NCI-H774 (cell line): ENCODE data around the gene CIT.

Experiments used
- DNase-seq: peaks from one replicate; lab custom pipeline; 2025; lab: John Stamatoyannopoulos, UW

Gene CIT

DNA sequence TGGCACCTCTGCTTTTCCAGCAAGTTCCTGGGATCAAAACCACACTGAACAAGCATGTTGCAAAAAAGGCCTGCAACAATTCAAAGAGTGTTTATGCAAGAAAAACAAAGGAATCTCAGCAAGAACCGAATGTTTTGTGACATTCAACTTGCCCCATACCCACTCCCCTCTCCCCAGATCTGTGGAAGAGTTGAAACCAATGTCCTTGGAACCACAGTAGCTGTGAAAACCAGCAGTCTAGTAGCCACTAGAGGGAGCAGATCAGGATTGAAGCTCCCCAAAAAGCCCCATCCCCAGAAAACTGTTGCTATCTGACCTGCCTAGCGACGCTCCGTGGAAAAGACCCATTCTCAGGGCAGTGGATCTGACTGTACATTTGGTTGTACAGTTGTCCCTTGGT lies 182.1 kb downstream of the CIT start:
- DNase-seq, result no peak

DNA sequence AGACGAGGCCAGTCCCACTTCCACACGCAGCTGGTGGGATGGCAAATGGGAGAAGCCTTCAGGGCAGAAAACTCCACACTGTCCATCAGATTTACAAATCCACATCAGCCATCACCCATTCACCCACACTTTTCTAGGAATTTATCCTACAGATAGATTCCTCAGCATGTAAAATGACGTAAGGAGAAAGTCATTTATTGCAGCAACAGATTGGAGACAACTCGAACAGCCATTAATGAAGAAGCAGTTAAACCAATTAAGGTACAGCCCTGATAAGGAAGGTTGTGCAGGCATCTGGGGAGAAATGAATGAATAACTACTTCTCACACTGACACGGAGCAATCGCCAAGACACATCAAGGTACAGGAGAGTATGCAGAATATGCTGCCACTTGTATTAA lies 183.0 kb downstream of the CIT start:
- DNase-seq, result no peak

DNA sequence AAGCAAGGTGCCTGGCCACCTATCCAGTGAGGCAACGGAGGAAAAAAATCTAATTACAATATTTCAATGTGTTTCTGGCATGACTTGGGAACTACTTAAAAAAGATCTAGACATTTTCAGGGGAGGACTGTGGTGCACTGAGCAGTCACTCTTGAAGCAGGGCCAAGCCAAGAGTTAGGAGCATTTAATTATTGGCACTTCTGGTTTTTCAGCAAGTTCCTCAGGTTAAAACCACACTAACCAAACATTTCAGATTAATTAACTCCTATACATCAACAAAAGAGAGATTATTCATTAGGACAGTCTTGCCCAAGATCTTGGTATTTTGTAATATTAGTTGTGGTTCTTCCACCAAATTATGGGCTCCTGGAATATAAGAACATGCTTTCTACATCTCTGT lies 183.6 kb downstream of the CIT start:
- no peak for DNase-seq

DNA sequence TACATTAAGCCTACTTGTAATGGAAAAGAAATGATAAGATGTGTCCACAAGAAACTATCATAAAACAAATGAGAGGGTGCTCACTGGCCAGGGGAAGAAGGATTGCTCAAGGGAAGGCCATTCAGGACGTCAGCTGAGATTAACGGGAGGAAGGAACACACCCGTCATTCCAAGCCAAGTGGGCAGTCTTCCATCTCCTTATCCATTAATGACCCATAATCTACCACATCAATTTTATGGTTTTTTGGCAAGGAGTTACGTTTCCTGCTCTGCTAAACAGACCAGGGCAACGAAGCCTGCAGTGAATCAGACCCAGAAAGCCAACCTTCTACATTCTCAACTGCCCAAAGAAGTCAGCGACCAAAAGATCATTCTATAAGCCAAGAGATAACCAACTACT lies 184.1 kb downstream of the CIT start:
- no peak for DNase-seq

DNA sequence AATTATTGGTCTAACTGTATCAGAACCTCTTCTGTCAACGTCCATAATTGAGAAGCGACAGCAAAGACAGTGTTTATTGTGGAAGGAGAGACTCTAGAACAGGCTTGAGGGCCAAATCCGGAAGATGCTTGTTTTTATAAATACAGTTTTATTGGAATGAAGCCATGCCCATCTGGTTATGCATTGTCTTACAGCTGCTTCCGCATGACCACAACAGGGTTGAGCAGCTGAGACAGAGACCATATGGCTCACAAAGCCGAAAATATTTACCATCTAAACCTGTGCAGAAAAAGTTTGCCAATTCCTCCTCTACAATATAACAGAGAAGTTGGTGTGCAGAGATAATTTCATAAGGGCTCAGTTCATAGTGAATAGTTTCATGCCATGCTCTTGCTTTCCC lies 184.7 kb downstream of the CIT start:
- DNase-seq, result no peak

DNA sequence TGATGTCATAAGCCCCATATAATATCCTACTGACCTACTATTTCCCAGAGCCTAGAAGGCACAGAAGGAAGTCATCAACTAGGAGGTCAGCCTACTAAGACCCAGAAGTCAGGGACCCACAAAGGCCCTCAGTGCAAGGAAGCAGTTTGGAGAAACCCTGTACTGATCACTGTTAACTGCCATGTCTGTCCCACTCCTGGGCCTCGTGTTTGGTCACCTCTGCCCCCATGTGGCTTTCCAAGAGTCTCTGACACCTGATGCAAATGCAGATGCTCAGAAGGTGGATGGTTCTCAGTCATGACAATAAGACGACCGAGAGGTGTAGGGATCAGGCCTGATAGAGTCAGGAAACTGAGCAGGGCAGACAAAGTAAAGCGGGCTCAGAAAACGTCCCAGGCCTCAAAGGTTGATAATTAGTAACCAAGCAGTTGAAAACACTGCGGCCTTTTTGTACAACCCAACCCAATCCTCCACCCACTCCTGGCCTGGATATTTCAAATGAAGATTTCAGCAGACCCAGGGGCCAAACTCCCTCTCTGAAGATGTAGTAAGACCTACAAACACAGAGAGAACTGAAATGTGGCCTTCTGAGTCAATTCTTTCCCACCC lies 185.8 kb downstream of the CIT start:
- DNase-seq, result no peak

DNA sequence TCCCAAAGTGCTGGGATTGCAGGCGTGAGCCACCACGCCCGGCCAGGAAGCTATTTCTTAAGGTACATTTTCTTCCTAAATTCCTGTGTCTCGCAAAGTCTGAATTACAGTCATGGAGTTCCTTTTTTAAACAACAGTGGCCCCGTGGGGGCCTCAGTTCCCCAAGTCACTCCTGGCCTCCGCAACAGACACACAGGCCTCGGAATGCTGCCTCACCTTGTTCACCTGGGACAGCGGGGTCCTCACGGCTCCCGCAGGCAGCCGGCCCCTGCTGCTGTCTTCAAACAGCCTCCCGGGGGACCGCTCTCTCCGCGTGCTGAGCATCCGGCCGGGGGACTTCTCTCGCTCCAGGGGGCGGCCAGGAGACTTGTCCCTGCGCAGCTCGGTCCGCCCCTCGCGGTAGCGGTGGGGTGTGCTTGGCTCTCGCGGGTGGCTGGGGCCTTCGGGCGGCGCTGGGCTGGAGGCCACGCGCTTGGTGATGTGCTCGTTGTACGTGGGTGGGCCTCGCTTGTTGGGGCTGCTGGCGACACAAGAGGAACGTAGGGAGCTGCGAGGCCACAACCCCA lies 187.1 kb downstream of the CIT start:
- DNase-seq, result no peak

DNA sequence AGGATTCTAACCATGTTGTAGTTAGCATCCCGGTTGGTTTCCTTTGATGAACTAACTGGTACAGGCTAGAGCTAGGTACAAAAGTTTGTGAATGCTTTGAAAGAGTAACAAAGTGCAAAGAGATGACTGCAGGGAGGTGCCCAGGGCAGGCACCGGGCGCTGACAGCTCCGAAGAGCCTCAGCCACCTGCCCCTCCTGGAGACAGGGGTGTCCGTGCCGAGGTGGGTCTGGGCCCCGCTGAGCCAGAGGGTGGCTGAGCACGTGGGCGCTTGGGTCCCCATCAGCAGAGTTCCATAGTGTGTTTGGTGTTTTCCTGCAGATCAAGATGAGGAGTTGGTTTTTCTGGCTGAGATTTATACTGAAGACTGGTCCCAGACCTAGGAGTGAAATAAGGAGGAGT lies 189.2 kb downstream of the CIT start:
- no peak for DNase-seq

DNA sequence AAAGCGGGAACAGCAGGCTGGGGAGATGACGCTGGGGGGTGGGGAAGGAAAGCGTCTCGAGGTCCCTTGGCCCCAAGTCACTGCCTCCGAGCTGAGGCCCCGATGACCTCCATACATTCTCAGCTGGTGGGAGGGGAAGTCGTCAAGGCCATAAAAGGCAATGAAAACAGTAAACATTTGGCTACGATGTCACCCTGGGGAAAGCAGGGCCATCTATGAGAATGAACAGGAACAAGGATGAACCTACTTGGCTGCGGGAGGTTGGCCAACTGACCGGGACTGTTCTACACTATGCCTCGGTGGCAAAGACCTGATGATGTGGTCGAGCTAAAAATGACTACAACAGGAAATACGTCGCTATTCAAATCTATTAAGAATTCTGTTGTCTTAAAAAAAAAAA lies 189.7 kb downstream of the CIT start:
- no peak for DNase-seq

DNA sequence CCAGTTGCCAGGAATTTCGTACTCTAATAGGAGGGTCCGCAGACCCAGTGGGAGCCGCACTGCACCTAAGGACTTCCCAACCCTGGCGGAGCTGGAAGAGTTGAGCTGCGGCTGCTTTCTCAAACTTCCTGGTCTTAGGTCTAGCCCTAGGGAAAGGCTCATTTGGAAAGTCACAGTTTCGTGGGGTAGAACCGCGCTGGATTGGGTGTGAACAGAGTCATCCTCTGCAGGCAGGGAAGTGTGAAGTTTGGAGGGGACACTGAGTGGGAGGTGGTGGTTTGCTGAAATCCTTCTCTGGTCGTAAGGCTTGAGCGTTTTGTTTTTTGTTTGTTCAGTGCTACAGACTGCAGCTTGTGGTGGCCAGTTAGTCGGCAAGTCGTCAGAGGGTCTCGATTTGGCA lies 190.3 kb downstream of the CIT start:
- no peak for DNase-seq

DNA sequence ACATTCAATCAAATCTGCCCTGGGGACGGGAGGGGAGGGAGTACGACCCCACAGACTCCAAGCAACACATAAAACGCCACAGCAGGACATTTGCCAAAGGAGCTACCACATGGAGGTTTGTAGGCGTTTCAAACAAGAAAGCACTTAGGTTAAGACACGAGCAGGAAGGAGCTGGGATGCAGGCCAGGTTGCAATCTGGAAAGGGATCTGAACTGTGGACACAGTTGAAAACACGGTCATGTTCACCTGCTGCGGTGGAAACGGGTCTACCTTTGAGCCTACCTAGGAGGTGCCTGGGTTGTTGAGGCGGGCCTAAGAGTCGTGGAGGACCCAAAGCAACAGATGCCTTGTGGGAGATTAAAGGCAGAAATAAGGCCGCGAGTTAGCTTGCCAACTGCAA lies 190.8 kb downstream of the CIT start:
- DNase-seq, result no peak

DNA sequence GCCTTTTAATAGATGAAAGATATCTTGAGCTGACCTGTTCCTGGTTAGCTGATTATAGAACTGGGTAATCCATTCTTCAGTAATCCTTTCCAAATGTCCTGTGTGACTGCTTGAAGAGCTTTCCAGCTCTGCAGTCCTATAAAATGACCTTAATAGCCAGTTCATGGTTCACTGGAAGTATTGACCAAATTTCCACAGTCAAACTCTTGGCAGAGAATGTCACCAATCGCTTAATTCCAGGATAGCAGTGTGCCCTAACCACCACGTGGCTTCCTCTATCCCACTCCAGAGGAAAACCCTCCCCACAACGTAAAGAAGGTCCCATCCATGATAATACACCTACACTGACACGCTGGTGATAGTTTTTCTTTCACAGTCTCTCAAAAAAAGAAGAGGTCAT lies 191.7 kb downstream of the CIT start:
- DNase-seq, result no peak

DNA sequence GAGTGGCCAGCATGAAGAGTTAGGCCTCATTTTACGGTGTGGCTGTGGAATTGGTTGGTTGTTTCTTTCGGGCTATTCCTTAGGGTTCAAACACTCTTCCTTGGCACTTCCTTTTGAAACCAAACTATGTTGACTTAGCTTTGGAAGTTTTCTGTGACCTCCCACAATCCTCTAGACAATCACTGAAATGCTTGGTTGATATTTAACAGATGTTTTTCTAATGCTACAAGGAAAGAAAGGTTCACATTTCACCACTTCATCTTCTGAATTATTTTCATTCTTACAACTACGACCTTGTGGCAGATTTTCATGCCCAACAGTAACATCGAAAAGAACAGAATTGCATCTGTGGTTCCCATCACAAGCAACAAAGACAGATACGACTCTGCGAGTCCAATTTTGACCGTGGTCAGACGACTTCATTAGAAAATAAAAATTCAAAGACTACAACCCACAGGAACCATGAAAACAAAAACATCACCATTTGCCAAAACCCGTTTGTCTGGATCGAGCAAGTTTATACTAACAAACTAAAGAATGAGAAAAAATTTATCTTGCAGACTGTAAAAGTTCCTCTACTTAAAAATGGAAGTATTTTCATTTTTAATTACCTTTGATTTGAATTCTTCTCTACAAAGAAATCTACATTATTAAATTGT lies 192.3 kb downstream of the CIT start:
- no peak for DNase-seq

DNA sequence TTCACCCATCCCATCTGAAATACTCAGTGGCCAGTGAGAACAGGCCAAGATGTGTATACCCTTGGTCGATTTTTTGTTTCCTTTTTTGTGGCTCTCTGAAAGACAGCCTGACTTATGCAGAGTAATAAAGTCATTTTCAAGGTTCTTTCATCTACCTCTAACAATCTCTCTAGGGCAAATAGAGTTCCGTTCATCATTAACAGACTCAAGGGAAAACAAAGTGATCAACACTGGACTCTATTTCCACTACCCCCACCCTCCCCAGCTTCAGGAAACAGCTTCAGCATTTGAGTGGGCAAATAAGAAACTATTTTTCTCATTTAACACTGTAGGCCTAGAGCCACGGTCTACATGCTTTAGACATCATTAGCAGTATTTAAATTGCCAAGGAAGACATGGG lies 193.3 kb downstream of the CIT start:
- no peak for DNase-seq

DNA sequence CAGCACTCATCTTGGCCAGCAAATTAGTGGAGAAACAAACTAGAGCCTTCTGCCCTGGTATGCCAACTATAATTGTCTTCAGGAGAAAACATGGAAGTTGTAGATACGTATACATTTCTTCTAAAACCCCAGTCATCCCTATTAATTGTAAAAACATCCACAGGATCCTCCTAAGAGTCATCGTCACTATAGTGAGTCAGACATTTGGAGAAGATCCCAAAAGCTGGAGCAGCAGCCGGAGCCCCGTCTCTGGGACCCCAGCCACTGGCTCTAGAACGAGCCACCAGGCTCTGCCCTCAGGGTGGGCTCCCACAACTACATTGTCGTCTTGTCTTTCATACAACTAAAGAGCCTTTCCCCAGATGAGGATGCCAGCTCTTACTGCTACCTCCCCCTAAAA lies 193.7 kb downstream of the CIT start:
- DNase-seq, result no peak

DNA sequence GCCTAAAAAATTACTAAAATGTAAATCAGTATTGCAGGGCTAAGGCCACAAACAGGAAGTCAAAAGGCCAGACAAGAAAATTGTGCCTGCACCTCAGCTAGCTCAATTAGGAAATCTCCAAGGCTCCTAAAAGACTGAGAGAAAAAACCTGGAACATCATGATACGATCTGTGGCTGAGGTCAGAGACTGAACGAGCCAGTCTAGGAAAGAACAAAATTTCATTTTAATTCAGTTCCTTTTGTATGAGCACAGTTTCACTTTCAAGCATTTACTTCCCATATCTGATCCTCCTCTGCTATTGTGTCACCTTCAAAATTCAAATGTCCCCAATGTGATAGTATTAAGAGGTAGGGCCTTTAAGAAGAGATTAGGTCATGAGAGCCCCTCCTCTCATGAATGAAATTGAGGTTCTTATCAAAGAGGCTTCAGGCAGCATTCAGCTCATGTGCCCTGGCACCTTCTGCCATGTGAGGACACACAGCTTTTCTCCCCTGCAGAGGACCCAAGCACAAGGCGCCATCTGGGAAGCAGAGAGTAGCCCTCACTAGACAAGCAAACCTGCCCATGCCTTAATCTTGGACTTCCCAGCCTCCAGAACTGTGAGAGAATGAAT lies 194.4 kb downstream of the CIT start:
- DNase-seq, result no peak

DNA sequence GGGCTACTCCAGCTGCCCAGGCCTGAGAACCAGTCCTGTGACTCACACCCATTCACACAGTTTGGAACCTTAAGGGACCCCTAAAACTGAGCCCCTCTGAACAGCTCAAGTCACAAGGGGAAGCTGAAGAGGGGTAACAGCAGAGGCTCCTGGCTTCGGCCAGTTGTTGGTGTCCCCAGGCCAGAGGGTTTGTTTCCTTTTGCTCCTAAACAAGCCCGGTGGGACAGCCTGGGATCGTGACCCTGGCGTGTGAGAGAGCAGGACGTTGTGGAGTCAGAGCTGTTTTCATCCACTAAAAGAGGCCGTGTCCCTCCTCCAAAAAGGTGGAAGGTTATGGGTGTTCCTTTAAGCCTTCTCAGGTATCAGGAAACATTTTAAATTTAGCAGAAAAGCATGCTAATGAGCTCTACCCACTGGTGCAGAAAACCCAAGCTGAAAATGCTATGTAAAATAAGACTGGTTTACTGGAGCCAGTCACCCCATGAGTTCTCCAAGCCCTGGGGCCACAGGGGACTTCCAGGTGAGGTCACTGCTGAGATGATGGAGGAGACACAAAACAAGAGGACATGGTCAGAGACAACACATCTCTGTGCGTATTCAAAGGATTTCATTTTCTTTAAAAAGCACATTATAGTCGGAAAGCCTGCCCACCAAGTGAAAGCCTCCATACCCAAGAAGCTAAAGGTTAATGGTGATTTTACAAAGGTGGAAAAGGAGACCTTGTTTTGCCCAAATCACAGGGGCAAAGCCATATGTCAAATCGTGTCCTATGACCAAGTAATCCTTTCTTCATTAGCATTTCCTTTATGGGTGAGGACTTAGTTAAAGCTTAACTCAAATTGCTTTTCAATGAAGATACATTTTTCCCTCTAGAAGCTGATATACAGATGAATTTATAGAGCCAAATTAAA lies 195.1 kb downstream of the CIT start:
- no peak for DNase-seq

DNA sequence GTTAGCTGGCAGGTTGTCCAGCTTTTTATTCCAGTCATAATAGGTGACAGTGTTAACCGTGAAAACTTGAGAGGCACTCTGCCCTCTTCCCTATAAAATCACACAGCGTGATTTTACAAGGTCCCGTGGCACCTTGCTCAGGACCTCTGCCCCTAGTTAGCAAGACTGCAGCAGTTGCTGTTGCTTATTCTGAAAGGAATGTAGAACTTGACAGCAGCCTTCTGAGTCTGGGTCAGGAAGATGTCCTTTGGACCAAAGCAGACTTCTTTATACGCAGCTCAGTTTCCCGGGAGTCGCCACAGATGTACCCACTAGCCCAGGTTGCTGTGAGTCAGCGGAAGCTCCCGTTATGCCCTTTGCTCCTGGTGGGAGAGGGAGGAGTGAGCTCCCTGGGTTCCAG lies 196.0 kb downstream of the CIT start:
- DNase-seq, result no peak

DNA sequence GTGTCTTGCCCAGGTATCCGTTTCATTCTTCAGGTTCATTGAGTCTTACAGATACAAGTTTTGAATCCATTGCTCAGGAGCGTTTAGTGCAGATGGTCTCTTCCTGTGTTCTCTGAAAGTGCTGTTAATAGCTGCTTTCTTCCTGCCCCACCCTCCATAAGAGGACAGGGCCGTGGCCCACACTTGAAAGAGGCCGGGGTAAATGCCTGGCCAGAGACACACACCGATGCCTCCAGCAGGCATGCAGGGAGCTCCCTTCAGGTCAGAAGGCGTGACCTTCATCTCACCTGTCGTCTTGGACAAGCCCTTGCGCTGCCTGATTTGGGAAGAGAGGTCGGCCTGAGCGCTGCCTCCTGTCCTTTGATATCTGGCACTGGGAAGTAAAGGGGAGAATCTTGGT lies 197.6 kb downstream of the CIT start:
- no peak for DNase-seq

DNA sequence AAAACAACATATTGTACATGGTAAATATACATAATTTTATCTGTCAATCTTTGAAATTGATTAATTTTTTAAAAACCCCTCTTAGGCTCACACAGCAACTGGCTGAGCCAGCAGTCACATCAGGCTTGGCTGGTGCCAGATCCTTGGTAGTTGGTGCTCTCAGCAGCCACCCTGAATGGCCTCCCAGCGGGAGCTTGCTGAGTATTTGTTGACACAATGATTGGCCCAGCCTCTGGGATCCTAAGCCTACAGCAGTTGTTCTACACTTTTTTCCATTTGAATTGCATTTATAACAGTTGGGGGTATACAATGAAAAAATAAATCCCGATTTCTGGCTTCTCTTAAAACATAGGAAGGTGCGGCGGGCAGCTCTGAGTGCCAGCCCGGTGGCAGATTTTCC lies 198.0 kb downstream of the CIT start:
- DNase-seq, result peak; percentile 83

DNA sequence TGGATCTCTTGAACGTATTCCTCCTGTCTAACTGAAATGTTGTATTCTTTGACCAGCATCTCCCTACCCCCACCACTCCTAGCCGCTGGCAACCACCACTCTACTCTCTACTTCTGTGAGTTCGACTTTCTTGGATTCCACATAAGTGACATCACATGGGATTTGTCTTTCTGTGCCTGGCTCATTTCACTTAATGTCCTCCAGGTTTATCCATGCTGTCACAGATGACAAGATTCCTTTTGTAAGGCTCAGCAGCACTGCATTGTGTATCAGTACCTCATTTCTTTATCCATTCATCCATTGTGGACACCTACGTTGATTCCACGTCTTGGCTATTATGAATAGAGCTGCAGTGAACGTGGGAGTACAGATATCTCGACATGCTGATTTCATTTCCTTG lies 198.7 kb downstream of the CIT start:
- DNase-seq, result no peak

DNA sequence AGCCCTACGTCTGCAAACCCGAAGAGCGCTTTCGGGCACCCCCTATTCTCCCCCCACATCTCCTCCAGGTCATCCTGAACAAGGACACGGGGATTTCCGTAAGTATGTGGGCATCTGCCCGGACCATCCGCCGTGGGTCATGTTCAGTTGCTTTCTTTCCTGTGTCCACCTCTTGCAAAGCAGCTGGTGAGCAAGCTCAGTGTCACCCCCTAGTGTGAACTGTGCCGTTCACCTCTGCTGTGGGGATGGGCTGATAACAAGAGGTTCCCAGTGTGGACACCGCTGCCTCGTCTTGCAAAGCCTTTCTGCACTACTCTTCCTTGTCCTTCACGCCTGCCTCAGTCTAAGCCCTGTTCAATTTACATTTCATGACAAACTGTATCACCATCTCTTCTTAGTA lies 200.5 kb downstream of the CIT start:
- no peak for DNase-seq

DNA sequence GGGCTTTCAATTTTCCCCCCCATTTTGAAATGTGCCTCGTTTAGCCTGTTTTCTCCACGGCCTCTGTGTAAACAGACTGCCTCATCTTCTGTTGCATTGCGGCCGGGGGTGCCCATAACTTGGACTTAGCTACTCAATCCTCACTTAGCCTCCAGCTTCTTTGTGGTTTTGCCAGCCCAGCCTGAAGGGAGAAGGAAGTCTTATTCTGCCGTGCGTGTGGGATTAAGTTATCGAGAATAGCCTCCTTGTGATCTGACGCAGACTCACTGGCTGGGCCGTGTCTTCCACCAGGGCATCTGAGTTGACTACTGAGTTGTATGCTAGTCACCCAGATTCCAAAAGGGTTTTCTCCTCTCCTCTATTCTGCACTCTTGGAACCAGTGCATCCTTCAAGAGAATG lies 201.1 kb downstream of the CIT start:
- DNase-seq, result no peak
